GM19395 (cell line): ENCODE measurements around the gene AGXT.

Experiments used
- ATAC-seq: cut with Tn5 transposase; IDR thresholded peaks from one replicate; pipeline ENCODE4 v1.9.1; 2021; ENCODE audit warnings: mild to moderate bottlenecking, moderate library complexity; ENCODE audit not compliant: unreplicated experiment

AGXT gene

GRCh38 chr2:240869109-240869955, 708 bp downstream of the AGXT start:
- no peak for ATAC-seq

- no peak for ATAC-seq
Measured at GRCh38 chr2:240869956-240870875, 1.6 kb downstream of the AGXT start.

DNA sequence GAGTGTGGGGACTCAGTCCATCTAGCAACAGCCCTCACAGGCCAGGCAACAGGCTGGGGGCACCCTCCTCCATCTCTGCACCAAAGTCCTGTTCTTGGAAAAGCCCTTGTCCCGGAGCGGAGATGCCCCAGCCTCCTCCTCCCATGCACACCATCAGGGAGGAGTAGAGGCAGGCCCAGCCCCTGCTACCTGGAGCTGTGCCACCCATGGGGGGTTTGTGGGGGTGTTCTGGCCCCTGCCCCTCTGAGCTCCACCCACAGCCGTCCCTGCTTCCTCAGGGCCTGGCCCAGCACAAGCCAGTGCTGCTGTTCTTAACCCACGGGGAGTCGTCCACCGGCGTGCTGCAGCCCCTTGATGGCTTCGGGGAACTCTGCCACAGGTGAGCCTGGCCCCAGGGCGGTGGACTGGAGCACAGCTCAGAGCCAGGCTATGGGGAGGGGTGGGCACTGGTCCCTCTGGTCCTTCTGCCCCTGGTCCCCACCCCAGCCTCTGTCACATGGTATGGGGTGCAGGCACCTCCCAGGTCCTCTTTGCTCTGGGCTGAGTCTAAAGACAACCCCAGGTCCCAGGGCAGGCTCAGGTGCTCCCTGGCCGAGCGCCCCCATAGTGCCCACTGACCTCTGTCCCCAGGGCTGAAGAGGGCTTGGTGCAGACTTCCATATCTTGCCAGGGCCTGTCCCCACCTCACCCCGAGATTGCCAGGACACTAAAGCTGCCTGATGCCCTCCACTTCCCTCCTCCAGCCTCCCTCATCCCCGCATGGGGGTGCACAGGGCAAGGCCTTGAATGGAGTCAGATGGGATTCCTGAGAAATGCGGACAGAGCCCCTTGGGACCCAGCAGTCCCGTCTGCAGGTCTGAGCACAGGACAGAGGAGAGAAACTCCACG, 2.7 kb downstream of the AGXT start:
- ATAC-seq, result no peak

- no peak for ATAC-seq
Measured at GRCh38 chr2:240872317-240873097, 3.9 kb downstream of the AGXT start.

- no peak for ATAC-seq
Measured at GRCh38 chr2:240873098-240873788, 4.6 kb downstream of the AGXT start.

- no peak for ATAC-seq
Measured at GRCh38 chr2:240873805-240874714, 5.4 kb downstream of the AGXT start.

DNA sequence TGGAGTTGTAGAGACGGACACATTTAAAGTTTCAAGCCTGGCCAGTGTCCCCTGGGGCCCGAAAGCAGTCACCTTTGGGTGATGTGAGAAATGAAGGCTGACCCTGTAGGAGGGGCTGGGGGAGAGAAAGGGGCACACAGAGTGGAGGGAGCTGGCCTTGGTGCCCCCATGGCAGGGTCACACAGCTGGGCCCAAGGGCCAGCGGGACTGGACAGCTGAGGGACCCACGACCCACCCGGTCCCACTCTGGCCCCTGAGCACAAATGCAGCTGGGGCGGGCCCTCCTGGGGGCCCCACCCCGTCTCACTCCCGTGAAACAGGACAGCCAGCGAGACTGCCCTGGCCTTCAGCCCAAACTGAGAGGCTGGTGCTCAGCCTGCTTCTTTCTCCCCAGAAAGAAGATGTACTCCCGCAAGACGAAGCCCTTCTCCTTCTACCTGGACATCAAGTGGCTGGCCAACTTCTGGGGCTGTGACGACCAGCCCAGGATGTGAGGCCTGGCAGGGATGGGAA, 6.1 kb downstream of the AGXT start:
- no peak for ATAC-seq

DNA sequence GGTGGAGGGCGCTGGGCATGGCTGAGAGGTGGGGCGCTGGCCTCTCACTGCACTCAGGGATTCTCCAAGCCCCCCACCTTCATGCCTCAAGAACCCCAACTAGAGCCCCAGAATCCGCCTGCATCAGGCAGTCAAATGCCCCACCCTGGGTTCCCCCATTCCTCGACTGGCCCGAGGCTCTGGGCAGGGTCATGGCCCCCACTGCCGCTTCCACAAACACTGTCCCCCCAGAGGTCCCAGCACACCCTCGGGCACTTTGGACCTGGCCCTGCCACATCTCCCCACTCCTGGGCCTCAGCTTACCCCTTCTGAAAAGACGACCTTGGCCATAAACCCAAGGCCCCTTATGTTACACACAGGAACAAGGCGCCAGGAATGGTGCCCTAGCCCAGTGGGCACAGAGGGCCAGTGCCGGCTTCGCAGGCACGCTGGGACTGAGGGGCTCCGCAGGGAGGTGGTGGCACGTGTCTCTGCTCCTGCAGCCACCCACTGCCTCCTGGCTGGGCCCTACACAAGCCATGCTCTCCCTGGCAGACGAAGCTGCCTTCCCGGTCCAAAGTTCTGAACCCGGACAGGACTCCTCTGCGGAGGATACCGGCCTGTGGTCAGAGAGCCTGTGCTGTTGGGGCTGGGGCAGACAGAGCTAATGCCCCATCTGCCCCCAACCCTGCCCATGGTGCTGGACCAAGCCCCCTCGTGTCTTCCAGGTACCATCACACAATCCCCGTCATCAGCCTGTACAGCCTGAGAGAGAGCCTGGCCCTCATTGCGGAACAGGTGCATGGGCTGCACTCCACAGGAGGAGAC, 6.8 kb downstream of the AGXT start:
- ATAC-seq, result no peak

- no peak for ATAC-seq
Measured at GRCh38 chr2:240876035-240876474, 7.4 kb downstream of the AGXT start.

DNA sequence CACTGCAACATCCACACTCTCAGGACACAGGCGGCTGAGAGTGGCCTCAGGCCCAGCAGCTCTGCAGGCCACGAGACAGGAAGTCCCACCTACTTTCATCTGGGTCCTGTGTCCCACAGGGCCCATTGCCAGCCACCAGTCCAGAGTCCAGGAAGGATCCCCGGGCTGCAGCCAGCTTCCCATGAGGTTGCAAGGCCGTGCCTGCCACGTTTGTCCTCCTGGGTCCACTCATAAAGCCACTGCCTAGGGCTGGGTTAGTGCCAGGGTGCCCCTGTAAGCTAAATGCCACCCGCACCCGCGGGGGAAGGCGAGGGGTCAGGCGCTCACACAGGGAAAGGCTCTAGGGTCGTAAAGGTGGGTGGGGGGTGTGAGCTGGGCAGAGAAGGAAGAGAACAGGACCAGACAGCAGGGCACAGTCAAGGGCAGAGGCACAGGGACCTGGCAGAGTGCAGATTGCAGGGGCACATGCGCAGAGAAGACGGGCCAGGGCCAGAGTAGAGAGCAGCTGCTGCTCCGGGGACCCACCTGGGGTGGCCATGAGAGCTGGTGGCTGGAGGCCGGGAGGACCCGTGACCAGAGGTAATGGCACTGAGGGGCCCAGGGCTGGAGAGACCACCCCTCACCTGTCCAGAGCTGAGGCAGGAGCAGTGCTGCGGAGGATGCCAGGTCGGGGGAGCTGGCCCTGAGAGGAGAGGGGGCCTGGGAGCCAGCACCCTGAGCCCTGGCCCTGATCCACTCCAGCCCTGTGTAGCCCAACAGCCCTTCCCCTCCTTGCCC, 8.0 kb downstream of the AGXT start:
- ATAC-seq, result no peak

DNA sequence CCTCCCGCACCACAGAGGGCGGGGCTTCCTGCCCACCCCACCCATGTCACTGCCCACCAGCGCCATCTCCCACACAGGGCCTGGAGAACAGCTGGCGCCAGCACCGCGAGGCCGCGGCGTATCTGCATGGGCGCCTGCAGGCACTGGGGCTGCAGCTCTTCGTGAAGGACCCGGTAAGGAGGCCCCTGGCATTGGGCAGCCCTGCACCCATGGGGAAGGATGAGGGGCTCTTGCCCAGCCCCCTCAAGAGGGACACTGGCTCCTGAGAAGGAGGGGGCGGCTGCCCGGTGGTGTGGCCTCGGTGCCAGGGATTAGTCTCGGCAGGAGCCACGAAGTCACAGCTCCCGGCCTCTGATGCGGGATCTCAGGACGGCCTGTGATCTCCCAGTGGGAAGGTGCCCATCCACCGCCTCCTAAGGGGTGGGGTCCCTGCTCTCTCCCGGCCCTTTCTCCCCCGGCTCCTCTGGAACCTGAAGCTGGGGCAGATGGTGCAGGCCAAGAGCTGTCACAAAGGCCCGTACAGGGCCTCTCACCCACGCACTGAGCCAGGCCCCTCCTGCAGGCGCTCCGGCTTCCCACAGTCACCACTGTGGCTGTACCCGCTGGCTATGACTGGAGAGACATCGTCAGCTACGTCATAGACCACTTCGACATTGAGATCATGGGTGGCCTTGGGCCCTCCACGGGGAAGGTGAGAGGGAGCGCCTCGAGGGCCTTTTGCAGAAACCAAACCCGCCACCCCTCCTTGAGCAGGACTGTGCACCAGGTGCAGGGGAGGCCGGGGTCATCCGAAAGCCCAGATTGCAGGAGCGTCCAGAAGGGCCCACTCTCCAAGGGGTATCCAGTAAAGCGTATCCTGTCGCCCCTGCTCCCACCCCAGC, 9.1 kb downstream of the AGXT start:
- no peak for ATAC-seq

GRCh38 chr2:240878341-240878936, 9.8 kb downstream of the AGXT start:
- no peak for ATAC-seq

- no peak for ATAC-seq
Measured at GRCh38 chr2:240879105-240879504, 10.5 kb downstream of the AGXT start.

DNA sequence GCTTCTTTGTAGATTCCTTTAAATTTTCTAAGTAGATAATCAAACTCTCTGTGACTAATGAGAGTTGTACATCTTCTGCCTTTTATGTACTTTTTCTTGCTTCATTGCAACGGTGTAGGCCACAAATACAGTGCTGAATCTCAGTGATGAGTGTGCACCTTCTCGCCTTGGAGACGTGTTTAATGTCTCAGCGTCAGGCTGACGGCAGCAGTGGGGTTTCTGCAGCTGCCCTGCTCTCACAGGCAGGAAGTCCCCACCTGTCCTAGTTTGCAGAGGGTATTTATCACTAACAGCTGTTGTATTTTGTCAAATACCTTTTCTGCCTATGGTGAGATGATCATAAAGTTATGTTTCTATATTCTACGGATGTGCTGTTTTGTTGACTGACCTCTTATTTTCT, 13.3 kb downstream of the AGXT start:
- ATAC-seq, result no peak

- ATAC-seq, result no peak
Measured at GRCh38 chr2:240884221-240884620, 15.6 kb downstream of the AGXT start.
